Suprapubic skin (tissue), 3 donors: ENCODE data around the gene OSBPL2.
A peak's percentile ranks its signal among the peaks of the same experiment; 100 is the strongest.

Experiments used
- POLR2A ChIP-seq, 2 donors: fragments of 450-650 bp; IDR thresholded peaks; one replicate each; pipeline ENCODE4 v1.6.1; 2017; ENCODE audit warnings: antibody characterized with exemption in 2 of 2, mild to moderate bottlenecking in 2 of 2, moderate library complexity in 2 of 2
- TF ChIP-seq, protein P1 (sequence below), 2 donors: fragments of 200-600 bp in 1 of 2; fragments of 450-650 bp in 1 of 2; sonication (generic) in 1 of 2; IDR thresholded peaks; one replicate each; pipeline ENCODE4 v1.5.1; 2016 to 2019; ENCODE audit warnings: antibody characterized with exemption in 2 of 2, mild to moderate bottlenecking in 1 of 2, moderate library complexity in 1 of 2

DNA sequence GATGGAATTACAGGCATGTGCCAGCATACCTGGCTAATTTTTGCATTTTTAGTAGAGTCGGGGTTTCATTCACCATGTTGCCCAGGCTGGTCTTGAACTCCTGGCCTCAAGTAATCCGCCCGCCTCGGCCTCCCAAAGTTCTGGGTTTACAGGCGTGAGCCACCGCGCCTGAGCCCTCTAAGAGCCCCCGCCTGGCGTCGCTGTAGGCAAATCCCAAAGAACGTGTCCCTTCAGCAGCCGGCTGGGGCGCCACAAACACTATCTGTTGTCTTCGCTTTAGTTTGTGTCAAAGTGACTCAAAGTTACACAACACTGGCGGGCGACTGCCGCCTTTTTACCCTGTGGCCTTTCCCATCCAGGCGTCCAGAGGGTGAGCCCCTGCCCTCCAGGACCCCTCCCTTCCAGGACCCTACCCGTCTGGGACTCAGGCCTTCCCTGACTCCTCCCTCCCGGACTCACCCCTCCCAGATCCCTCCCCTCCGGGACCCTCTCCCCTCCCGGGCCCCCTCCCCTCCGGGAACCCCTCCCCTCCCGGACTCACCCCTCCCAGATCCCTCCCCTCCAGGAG lies 63.5 kb downstream of the OSBPL2 start:
- TF ChIP-seq, protein P1, sequence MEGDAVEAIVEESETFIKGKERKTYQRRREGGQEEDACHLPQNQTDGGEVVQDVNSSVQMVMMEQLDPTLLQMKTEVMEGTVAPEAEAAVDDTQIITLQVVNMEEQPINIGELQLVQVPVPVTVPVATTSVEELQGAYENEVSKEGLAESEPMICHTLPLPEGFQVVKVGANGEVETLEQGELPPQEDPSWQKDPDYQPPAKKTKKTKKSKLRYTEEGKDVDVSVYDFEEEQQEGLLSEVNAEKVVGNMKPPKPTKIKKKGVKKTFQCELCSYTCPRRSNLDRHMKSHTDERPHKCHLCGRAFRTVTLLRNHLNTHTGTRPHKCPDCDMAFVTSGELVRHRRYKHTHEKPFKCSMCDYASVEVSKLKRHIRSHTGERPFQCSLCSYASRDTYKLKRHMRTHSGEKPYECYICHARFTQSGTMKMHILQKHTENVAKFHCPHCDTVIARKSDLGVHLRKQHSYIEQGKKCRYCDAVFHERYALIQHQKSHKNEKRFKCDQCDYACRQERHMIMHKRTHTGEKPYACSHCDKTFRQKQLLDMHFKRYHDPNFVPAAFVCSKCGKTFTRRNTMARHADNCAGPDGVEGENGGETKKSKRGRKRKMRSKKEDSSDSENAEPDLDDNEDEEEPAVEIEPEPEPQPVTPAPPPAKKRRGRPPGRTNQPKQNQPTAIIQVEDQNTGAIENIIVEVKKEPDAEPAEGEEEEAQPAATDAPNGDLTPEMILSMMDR (IDR thresholded peaks at IDR 0.05): peak; percentile 85 to 95
- TF ChIP-seq POLR2A (IDR thresholded peaks at IDR 0.05): peak in 1 of 2 donors; percentile 23
